Stomach (tissue), 9 donors: Measurements from ENCODE around the gene TFRC. TPM values are rescaled to one million over a fixed set of nuclear protein-coding genes. Genes with fewer than 3 reads are reported as not detected.
"Not testable (repeated sequence)": the region's sequence is repeated elsewhere in the genome, so short reads cannot be mapped to it uniquely, and the experiment has no call there.

Source experiments
- DNase-seq, 2 donors: peaks; one replicate each; pipeline versions ENCODE4 v3.0.0 to v3.0.0-alpha.2; 2013 to 2019
- H3K27ac ChIP-seq, 5 donors: fragments of 200-600 bp in 4 of 5; sonication (generic) in 4 of 5; one replicate each; pipeline ENCODE4 v1.5.1; 2013 to 2019; ENCODE audit warnings: mild to moderate bottlenecking in 1 of 5, moderate library complexity in 1 of 5
- H3K27me3 ChIP-seq, 3 donors: fragments of 200-600 bp; sonication (generic); one replicate each; pipeline ENCODE4 v1.5.1; 2017 to 2019; ENCODE audit warnings: mixed run types in 1 of 3
- H3K36me3 ChIP-seq, 4 donors: fragments of 200-600 bp; sonication (generic); 1 replicate in 3 of 4; 2 replicates in 1 of 4; pipeline ENCODE4 v1.5.1; 2016 to 2019
- H3K4me1 ChIP-seq, 4 donors: fragments of 200-600 bp; sonication (generic); one replicate each; pipeline ENCODE4 v1.5.1; 2016 to 2019
- H3K4me3 ChIP-seq, 4 donors: fragments of 200-600 bp; sonication (generic) in 3 of 4; one replicate each; pipeline ENCODE4 v1.5.1; 2016 to 2019; ENCODE audit warnings: mild to moderate bottlenecking in 1 of 4
- H3K9me3 ChIP-seq, 4 donors: fragments of 200-600 bp; sonication (generic); one replicate each; pipeline ENCODE4 v1.5.1; 2016 to 2019
- CTCF ChIP-seq, 7 experiments: fragments of 450-650 bp in 4 of 7; fragments of 200-600 bp in 3 of 7; sonication (generic) in 3 of 7; IDR thresholded peaks; one replicate each; pipeline ENCODE4 v1.5.1; 2016 to 2019; ENCODE audit warnings: antibody characterized with exemption in 7 of 7, control low read depth in 2 of 7, mild to moderate bottlenecking in 1 of 7
- EP300 ChIP-seq: sonication (generic); formaldehyde crosslinking; IDR thresholded peaks from one replicate; pipeline ENCODE4 v1.6.1; 2017; ENCODE audit warnings: antibody characterized with exemption
- POLR2A ChIP-seq, 4 donors: fragments of 450-650 bp; IDR thresholded peaks; one replicate each; pipeline ENCODE4 v1.6.1; 2016; ENCODE audit warnings: antibody characterized with exemption in 4 of 4, control low read depth in 2 of 4, mild to moderate bottlenecking in 1 of 4, moderate library complexity in 1 of 4
- POLR2AphosphoS5 ChIP-seq, 3 donors: sonication (generic); formaldehyde crosslinking; IDR thresholded peaks; one replicate each; pipeline ENCODE4 v1.6.1; 2016; ENCODE audit warnings: antibody characterized with exemption in 3 of 3
- WGBS, 5 donors: extraction: QIAGEN DNeasy Blood & Tissue Kit in 3 of 5; methylation state at CpG; one replicate each; pipeline versions ENCODE4 v1.1.5 to v1.1.7; 2013 to 2018; 5-methylcytosine and 5-hydroxymethylcytosine counted together
- intact Hi-C: fragments of 100-400 bp; cut with DNase I; formaldehyde crosslinking; loops from one replicate; pipeline ENCODE4 v1.15.1; 2023; ENCODE audit warnings: low total_unique reads
- polyA plus RNA-seq, 3 donors: library from polyadenylated mRNA; stranded (reverse); fragments of 200-250 nt; gene quantifications; one replicate each; pipeline ENCODE4 v1.2.3, GENCODE V29; 2013
- total RNA-seq, 5 donors: library from RNA; depleted of rRNA; stranded (reverse); fragments of >200 nt; gene quantifications; one replicate each; pipeline versions ENCODE4 v1.1.0 to v1.2.3, GENCODE V29; 2014 to 2016
- donor health status: healthy with polysubstance abuse.
- donor health status: Bipolar disorder and iron deficiency.
- donor health status: healthy.

TFRC gene
- total and polyA plus RNA-seq, 8 donors: 5.5 to 289 (median 42.1) TPM

- intact Hi-C loops: loop anchor here (5.0 kb wide), 1 partner anchor 122 kb away; no protein-coding TSS in a partner anchor
These were observed 6.9 kb downstream of the TFRC start for GRCh38 chr3:196075013-196075412.

GRCh38 chr3:196073255-196073753 lies 8.6 kb downstream of the TFRC start:
- Histone ChIP-seq H3K4me3 (no peak overlapping the region), H3K36me3 (peaks cover 30 to 88% (median 86%) of the 10 kb centered on the region in 4 donors), H3K27me3 (no peaks in the 10 kb centered on the region), H3K4me1 (peaks cover 0 to 10% (median 3%) of the 10 kb centered on the region in 4 donors), H3K9me3 (no peaks in the 10 kb centered on the region), H3K27ac (no peak overlapping the region)
- no peak for TF ChIP-seq EP300
- TF ChIP-seq POLR2A (IDR thresholded peaks at IDR 0.05): no peak
- TF ChIP-seq POLR2AphosphoS5 (IDR thresholded peaks at IDR 0.05): peak in 1 of 3 donors; percentile 57
- TF ChIP-seq CTCF (IDR thresholded peaks at IDR 0.05): peak in 5 of 7 experiments; percentile 54 to 92 (median 75)
- WGBS, 5 donors: 22 to 26% (median 24%) methylated on average over 6 of the region's 6 CpGs
- intact Hi-C loops: no loop called here
- peak; percentile 67 to 90 for DNase-seq

More at GRCh38 chr3:196075013-196075412, 6.9 kb downstream of the TFRC start:
- Histone ChIP-seq H3K4me3 (no peak overlapping the region), H3K4me1 (peaks cover under 1 to 27% (median 18%) of the 10 kb centered on the region in 4 donors), H3K27me3 (no peaks in the 10 kb centered on the region), H3K36me3 (peaks cover 27 to 71% (median 69%) of the 10 kb centered on the region in 4 donors), H3K9me3 (no peaks in the 10 kb centered on the region), H3K27ac (no peak overlapping the region)
- no peak for TF ChIP-seq POLR2A (IDR thresholded peaks at IDR 0.05)
- no peak for TF ChIP-seq POLR2AphosphoS5 (IDR thresholded peaks at IDR 0.05)
- TF ChIP-seq CTCF (IDR thresholded peaks at IDR 0.05): no peak
- no peak for TF ChIP-seq EP300
- 83 to 91% (median 85%) methylated on average over 6 of the region's 6 CpGs for WGBS, 5 donors
- no peak for DNase-seq

- WGBS, 5 donors: 89 to 95% (median 93%) methylated on average over 1 of the region's 1 CpG
- Histone ChIP-seq H3K36me3 (peaks cover 40 to 98% (median 96%) of the 10 kb centered on the region in 4 donors), H3K9me3 (no peaks in the 10 kb centered on the region), H3K4me1 (peaks cover 0 to 6% (median 3%) of the 10 kb centered on the region in 4 donors), H3K27me3 (no peaks in the 10 kb centered on the region), H3K27ac (no peak overlapping the region), H3K4me3 (no peak overlapping the region)
- DNase-seq: no peak
- TF ChIP-seq CTCF (IDR thresholded peaks at IDR 0.05): no peak
- TF ChIP-seq EP300: no peak
- no peak for TF ChIP-seq POLR2AphosphoS5 (IDR thresholded peaks at IDR 0.05)
- TF ChIP-seq POLR2A (IDR thresholded peaks at IDR 0.05): no peak
- intact Hi-C loops: no loop called here
These were observed 9.6 kb downstream of the TFRC start for GRCh38 chr3:196072313-196072712.

GRCh38 chr3:196068812-196069211 lies 13.1 kb downstream of the TFRC start:
- intact Hi-C loops: not testable (repeated sequence)
- WGBS, 5 donors: 94 to 100% (median 97%) methylated on average over 2 to 4 of the region's 4 CpGs

GRCh38 chr3:196067439-196067838 lies 14.5 kb downstream of the TFRC start:
- intact Hi-C loops: no loop called here
- no peak overlapping the region for H3K27ac ChIP-seq
- 62 to 82% (median 71%) methylated on average over 3 of the region's 3 CpGs for WGBS, 5 donors
- no peaks in the 10 kb centered on the region for H3K27me3 ChIP-seq
- DNase-seq: no peak
- H3K4me1 ChIP-seq: no peaks in the 10 kb centered on the region
- H3K36me3 ChIP-seq: peaks cover 80 to 100% (median 100%) of the 10 kb centered on the region in 4 donors
- no peak for TF ChIP-seq POLR2AphosphoS5 (IDR thresholded peaks at IDR 0.05)
- no peak for TF ChIP-seq POLR2A (IDR thresholded peaks at IDR 0.05)
- no peak for TF ChIP-seq EP300
- TF ChIP-seq CTCF (IDR thresholded peaks at IDR 0.05): no peak
- H3K9me3 ChIP-seq: no peaks in the 10 kb centered on the region
- H3K4me3 ChIP-seq: no peak overlapping the region

More at GRCh38 chr3:196068812-196069211, 13.1 kb downstream of the TFRC start:
- not testable (repeated sequence) for H3K27ac ChIP-seq, H3K4me3 ChIP-seq, H3K4me1 ChIP-seq, DNase-seq, H3K9me3 ChIP-seq, H3K27me3 ChIP-seq
- peaks cover 68 to 100% (median 99%) of the 10 kb centered on the region in 4 donors for H3K36me3 ChIP-seq
